ENCODE measurements around the gene PLCB1. TPM values are rescaled to one million over a fixed set of nuclear protein-coding genes. Genes with fewer than 3 reads are reported as not detected.

Gene PLCB1
- total and polyA plus RNA-seq, 2 experiments from 2014 or later = 14.9 to 20.7 TPM

- Mint-ChIP-seq H3K27me3 (ENCODE audit: insufficient read depth, low read depth, poor library complexity) (no peaks in the 10 kb centered on the region), H3K4me1 (peaks cover 6% of the 10 kb centered on the region), H3K36me3 (ENCODE audit: low read depth) (no peaks in the 10 kb centered on the region), H3K9me3 (no peaks in the 10 kb centered on the region), H3K4me3 (no peak overlapping the region), H3K27ac (no peak overlapping the region)
- Histone ChIP-seq H3K4me2 (no peak overlapping the region), H3K36me3 (ENCODE audit: insufficient read depth) (no peaks in the 10 kb centered on the region), H3K27me3 (ENCODE audit: insufficient read depth) (no peaks in the 10 kb centered on the region), H3K4me3 (no peak overlapping the region), H3K4me1 (ENCODE audit: insufficient read depth) (no peaks in the 10 kb centered on the region), H2AFZ (no peak overlapping the region), H4K20me1 (replicated peaks; ENCODE audit: insufficient read depth) (no peaks in the 10 kb centered on the region), H3K79me2 (replicated peaks; ENCODE audit: insufficient read depth) (no peaks in the 10 kb centered on the region), H3F3A (replicated peaks; ENCODE audit: low read depth) (no peaks in the 10 kb centered on the region), H3K9me2 (ENCODE audit: insufficient read depth) (no peaks in the 10 kb centered on the region), H3K27ac (ENCODE audit: low read depth) (no peak overlapping the region)
- ATAC-seq (no peak), DNase-seq (ENCODE audit: low spot score) (no peak)
- TF ChIP-seq REST (IDR thresholded peaks at IDR 0.05; ENCODE audit: unreplicated experiment) (no peak), STAT1 (IDR thresholded peaks at IDR 0.05; ENCODE audit: unreplicated experiment) (no peak), NANOG (IDR thresholded peaks at IDR 0.05; ENCODE audit: borderline replicate concordance) (no peak), EZH2 (IDR thresholded peaks at IDR 0.05; ENCODE audit: low read depth, unreplicated experiment) (no peak), POLR2AphosphoS5 (IDR thresholded peaks at IDR 0.05; ENCODE audit: low read depth) (no peak), JUNB (IDR thresholded peaks at IDR 0.05; ENCODE audit: unreplicated experiment) (no peak), CREB1 (CRISPR knock-in tag; IDR thresholded peaks at IDR 0.05; ENCODE audit: low read depth) (no peak)
- TF ChIP-seq, protein P1, sequence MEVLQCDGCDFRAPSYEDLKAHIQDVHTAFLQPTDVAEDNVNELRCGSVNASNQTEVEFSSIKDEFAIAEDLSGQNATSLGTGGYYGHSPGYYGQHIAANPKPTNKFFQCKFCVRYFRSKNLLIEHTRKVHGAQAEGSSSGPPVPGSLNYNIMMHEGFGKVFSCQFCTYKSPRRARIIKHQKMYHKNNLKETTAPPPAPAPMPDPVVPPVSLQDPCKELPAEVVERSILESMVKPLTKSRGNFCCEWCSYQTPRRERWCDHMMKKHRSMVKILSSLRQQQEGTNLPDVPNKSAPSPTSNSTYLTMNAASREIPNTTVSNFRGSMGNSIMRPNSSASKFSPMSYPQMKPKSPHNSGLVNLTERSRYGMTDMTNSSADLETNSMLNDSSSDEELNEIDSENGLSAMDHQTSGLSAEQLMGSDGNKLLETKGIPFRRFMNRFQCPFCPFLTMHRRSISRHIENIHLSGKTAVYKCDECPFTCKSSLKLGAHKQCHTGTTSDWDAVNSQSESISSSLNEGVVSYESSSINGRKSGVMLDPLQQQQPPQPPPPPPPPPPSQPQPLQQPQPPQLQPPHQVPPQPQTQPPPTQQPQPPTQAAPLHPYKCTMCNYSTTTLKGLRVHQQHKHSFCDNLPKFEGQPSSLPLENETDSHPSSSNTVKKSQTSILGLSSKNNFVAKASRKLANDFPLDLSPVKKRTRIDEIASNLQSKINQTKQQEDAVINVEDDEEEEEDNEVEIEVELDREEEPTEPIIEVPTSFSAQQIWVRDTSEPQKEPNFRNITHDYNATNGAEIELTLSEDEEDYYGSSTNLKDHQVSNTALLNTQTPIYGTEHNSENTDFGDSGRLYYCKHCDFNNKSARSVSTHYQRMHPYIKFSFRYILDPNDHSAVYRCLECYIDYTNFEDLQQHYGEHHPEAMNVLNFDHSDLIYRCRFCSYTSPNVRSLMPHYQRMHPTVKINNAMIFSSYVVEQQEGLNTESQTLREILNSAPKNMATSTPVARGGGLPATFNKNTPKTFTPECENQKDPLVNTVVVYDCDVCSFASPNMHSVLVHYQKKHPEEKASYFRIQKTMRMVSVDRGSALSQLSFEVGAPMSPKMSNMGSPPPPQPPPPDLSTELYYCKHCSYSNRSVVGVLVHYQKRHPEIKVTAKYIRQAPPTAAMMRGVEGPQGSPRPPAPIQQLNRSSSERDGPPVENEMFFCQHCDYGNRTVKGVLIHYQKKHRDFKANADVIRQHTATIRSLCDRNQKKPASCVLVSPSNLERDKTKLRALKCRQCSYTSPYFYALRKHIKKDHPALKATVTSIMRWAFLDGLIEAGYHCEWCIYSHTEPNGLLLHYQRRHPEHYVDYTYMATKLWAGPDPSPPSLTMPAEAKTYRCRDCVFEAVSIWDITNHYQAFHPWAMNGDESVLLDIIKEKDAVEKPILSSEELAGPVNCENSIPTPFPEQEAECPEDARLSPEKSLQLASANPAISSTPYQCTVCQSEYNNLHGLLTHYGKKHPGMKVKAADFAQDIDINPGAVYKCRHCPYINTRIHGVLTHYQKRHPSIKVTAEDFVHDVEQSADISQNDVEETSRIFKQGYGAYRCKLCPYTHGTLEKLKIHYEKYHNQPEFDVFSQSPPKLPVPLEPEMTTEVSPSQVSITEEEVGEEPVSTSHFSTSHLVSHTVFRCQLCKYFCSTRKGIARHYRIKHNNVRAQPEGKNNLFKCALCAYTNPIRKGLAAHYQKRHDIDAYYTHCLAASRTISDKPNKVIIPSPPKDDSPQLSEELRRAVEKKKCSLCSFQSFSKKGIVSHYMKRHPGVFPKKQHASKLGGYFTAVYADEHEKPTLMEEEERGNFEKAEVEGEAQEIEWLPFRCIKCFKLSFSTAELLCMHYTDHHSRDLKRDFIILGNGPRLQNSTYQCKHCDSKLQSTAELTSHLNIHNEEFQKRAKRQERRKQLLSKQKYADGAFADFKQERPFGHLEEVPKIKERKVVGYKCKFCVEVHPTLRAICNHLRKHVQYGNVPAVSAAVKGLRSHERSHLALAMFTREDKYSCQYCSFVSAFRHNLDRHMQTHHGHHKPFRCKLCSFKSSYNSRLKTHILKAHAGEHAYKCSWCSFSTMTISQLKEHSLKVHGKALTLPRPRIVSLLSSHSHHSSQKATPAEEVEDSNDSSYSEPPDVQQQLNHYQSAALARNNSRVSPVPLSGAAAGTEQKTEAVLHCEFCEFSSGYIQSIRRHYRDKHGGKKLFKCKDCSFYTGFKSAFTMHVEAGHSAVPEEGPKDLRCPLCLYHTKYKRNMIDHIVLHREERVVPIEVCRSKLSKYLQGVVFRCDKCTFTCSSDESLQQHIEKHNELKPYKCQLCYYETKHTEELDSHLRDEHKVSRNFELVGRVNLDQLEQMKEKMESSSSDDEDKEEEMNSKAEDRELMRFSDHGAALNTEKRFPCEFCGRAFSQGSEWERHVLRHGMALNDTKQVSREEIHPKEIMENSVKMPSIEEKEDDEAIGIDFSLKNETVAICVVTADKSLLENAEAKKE (CRISPR knock-in tag; IDR thresholded peaks at IDR 0.05) = no peak
- TF ChIP-seq, protein P2, sequence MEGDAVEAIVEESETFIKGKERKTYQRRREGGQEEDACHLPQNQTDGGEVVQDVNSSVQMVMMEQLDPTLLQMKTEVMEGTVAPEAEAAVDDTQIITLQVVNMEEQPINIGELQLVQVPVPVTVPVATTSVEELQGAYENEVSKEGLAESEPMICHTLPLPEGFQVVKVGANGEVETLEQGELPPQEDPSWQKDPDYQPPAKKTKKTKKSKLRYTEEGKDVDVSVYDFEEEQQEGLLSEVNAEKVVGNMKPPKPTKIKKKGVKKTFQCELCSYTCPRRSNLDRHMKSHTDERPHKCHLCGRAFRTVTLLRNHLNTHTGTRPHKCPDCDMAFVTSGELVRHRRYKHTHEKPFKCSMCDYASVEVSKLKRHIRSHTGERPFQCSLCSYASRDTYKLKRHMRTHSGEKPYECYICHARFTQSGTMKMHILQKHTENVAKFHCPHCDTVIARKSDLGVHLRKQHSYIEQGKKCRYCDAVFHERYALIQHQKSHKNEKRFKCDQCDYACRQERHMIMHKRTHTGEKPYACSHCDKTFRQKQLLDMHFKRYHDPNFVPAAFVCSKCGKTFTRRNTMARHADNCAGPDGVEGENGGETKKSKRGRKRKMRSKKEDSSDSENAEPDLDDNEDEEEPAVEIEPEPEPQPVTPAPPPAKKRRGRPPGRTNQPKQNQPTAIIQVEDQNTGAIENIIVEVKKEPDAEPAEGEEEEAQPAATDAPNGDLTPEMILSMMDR (conservative IDR thresholded peaks at IDR 0.05; ENCODE audit: low read depth in 2 of 2) = no peak; a peak in 1 of 4 replicates
Observed at GRCh38 chr20:8800089-8800488, 668.0 kb downstream of the PLCB1 start.
